ENCODE measurements around the gene SLC7A1. TPM values are rescaled to one million over a fixed set of nuclear protein-coding genes. Genes with fewer than 3 reads are reported as not detected.

SLC7A1 gene
- total and polyA plus RNA-seq, 2 experiments from 2014 or later = 23.0 to 74.7 TPM

GRCh38 chr13:29482504-29482903, 113.0 kb downstream of the SLC7A1 start (continued):
- TF ChIP-seq EZH2 (IDR thresholded peaks at IDR 0.05; ENCODE audit: low read depth, unreplicated experiment) = no peak
- TF ChIP-seq, protein P1, sequence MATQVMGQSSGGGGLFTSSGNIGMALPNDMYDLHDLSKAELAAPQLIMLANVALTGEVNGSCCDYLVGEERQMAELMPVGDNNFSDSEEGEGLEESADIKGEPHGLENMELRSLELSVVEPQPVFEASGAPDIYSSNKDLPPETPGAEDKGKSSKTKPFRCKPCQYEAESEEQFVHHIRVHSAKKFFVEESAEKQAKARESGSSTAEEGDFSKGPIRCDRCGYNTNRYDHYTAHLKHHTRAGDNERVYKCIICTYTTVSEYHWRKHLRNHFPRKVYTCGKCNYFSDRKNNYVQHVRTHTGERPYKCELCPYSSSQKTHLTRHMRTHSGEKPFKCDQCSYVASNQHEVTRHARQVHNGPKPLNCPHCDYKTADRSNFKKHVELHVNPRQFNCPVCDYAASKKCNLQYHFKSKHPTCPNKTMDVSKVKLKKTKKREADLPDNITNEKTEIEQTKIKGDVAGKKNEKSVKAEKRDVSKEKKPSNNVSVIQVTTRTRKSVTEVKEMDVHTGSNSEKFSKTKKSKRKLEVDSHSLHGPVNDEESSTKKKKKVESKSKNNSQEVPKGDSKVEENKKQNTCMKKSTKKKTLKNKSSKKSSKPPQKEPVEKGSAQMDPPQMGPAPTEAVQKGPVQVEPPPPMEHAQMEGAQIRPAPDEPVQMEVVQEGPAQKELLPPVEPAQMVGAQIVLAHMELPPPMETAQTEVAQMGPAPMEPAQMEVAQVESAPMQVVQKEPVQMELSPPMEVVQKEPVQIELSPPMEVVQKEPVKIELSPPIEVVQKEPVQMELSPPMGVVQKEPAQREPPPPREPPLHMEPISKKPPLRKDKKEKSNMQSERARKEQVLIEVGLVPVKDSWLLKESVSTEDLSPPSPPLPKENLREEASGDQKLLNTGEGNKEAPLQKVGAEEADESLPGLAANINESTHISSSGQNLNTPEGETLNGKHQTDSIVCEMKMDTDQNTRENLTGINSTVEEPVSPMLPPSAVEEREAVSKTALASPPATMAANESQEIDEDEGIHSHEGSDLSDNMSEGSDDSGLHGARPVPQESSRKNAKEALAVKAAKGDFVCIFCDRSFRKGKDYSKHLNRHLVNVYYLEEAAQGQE (IDR thresholded peaks at IDR 0.05; ENCODE audit: unreplicated experiment) = no peak
- no peak for TF ChIP-seq CTCF (conservative IDR thresholded peaks at IDR 0.05; ENCODE audit: low read depth in 2 of 2)
- no peak for TF ChIP-seq ZNF114 (CRISPR knock-in tag; IDR thresholded peaks at IDR 0.05)
- no peak for TF ChIP-seq CREB1 (CRISPR knock-in tag; IDR thresholded peaks at IDR 0.05; ENCODE audit: low read depth)

DNA sequence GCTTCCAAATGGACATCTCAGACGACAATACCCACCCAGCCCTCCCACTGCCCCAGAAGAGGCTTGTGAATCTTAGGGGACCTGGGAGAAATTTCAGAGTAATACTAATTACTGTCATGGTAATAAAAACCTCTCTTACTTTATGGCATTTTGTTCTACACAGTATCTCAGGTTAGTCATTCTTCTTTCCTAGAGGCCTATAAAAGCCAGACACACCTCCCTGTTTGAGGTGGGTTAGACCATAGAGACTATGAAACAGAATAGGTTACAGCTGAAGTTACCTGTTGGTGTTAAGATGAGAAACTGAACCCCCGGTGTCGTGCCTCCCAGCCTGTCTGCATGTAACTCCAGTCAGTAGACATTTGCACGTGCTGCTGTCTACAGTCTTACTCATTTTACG, 113.9 kb downstream of the SLC7A1 start:
- H3K4me3 Mint-ChIP-seq = no peak overlapping the region
- H3K4me2 ChIP-seq = no peak overlapping the region
- no peak for TF ChIP-seq ETS1 (IDR thresholded peaks at IDR 0.05)
- no peak for TF ChIP-seq CTCF (conservative IDR thresholded peaks at IDR 0.05; ENCODE audit: low read depth in 2 of 2)
- TF ChIP-seq POLR2AphosphoS5 (IDR thresholded peaks at IDR 0.05; ENCODE audit: low read depth) = no peak
- TF ChIP-seq ZNF331 (CRISPR knock-in tag; IDR thresholded peaks at IDR 0.05; ENCODE audit: low read depth) = no peak
- no peak for TF ChIP-seq EZH2 (IDR thresholded peaks at IDR 0.05; ENCODE audit: low read depth, unreplicated experiment)
- no peak for TF ChIP-seq JUNB (IDR thresholded peaks at IDR 0.05; ENCODE audit: unreplicated experiment)
- no peak for TF ChIP-seq ZNF114 (CRISPR knock-in tag; IDR thresholded peaks at IDR 0.05)
- no peak for TF ChIP-seq STAT1 (IDR thresholded peaks at IDR 0.05; ENCODE audit: unreplicated experiment)

More for the DNA sequence above, 113.9 kb downstream of the SLC7A1 start:
- Histone ChIP-seq H3K27me3 (ENCODE audit: insufficient read depth) (no peaks in the 10 kb centered on the region), H3K79me2 (replicated peaks; ENCODE audit: insufficient read depth) (no peaks in the 10 kb centered on the region), H4K20me1 (replicated peaks; ENCODE audit: insufficient read depth) (no peaks in the 10 kb centered on the region), H3K36me3 (ENCODE audit: insufficient read depth) (no peaks in the 10 kb centered on the region), H2AFZ (no peak overlapping the region), H3K9me2 (ENCODE audit: insufficient read depth) (no peaks in the 10 kb centered on the region), H3K4me1 (ENCODE audit: insufficient read depth) (peaks cover 11% of the 10 kb centered on the region), H3F3A (replicated peaks; ENCODE audit: low read depth) (no peaks in the 10 kb centered on the region), H3K4me3 (no peak overlapping the region), H3K27ac (ENCODE audit: low read depth) (no peak overlapping the region)
- ATAC-seq (no peak), DNase-seq (ENCODE audit: low spot score) (no peak)
- no peak overlapping the region for H3K27ac Mint-ChIP-seq
- no peaks in the 10 kb centered on the region for H3K9me3 Mint-ChIP-seq
- H3K4me1 Mint-ChIP-seq = peaks cover 20% of the 10 kb centered on the region
- H3K36me3 Mint-ChIP-seq (ENCODE audit: low read depth) = no peaks in the 10 kb centered on the region
- peaks cover 12% of the 10 kb centered on the region for H3K27me3 Mint-ChIP-seq (ENCODE audit: insufficient read depth, low read depth, poor library complexity)
